ENCODE data around the gene IGSF1.

The IGSF1 gene, protein sequence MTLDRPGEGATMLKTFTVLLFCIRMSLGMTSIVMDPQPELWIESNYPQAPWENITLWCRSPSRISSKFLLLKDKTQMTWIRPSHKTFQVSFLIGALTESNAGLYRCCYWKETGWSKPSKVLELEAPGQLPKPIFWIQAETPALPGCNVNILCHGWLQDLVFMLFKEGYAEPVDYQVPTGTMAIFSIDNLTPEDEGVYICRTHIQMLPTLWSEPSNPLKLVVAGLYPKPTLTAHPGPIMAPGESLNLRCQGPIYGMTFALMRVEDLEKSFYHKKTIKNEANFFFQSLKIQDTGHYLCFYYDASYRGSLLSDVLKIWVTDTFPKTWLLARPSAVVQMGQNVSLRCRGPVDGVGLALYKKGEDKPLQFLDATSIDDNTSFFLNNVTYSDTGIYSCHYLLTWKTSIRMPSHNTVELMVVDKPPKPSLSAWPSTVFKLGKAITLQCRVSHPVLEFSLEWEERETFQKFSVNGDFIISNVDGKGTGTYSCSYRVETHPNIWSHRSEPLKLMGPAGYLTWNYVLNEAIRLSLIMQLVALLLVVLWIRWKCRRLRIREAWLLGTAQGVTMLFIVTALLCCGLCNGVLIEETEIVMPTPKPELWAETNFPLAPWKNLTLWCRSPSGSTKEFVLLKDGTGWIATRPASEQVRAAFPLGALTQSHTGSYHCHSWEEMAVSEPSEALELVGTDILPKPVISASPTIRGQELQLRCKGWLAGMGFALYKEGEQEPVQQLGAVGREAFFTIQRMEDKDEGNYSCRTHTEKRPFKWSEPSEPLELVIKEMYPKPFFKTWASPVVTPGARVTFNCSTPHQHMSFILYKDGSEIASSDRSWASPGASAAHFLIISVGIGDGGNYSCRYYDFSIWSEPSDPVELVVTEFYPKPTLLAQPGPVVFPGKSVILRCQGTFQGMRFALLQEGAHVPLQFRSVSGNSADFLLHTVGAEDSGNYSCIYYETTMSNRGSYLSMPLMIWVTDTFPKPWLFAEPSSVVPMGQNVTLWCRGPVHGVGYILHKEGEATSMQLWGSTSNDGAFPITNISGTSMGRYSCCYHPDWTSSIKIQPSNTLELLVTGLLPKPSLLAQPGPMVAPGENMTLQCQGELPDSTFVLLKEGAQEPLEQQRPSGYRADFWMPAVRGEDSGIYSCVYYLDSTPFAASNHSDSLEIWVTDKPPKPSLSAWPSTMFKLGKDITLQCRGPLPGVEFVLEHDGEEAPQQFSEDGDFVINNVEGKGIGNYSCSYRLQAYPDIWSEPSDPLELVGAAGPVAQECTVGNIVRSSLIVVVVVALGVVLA (N-terminal part only)

DNA sequence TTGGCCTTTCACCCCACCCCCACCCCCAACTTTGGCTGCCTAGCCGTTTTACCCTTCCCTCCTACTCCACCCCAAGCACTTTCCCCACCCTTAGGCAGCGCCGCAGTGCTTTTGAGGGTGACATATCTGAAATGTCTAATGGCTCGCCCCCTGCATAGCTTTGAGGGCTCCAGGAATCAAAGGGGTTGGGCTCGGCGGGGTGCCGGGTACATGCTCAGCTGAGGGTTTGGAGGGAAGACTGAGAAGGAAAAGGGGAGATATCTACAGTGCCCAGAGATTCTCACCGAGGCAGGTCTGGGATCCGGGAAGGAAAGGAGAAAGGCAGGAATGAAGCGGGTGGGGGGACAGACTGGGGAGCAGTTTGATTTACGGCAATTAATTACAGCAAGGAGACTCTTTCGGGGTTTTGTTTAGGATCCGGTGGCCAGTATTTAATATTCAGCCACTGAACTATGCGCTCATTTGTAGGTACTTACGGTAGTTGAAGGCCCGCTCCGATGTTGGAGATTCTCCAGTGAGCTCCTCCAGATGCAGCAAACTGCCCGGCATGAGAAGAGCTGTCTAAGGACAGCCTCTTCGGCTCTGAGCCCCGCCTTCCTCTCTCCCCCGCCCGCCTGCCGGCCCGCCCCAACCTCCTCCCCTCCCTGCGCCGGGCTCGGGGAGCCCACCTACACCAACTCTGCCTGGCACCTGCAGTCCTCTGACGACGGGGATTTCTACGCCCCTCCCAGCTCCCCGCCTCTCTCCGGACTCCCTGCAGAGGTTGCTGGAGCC lies at the start of gene IGSF1:
Gene IGSF1 (minus strand): TSS at position 569 of the 774 bp plus-strand sequence. CDS start 2,632 bp downstream, outside the sequence.
- DNase-seq = no peak

DNA sequence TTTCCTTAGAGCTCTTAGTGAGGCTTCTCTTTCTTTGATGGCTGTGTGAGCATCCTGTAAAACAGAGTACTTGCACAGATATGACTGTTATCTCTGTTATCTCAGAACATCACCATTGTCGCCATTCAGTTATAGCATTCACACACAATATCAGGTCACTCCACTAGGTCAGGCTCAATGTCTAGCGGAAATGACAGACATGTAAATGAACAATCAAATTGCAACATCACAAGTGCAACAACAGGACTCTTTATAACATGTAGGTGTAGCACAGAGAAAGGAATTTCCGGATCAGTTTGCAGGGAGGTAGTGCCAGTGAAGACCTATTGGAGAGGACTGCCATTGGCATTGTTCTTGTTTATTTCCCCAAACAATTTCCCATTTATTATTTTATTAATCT lies 43.2 kb upstream of the IGSF1 start:
- no peak for DNase-seq

DNA sequence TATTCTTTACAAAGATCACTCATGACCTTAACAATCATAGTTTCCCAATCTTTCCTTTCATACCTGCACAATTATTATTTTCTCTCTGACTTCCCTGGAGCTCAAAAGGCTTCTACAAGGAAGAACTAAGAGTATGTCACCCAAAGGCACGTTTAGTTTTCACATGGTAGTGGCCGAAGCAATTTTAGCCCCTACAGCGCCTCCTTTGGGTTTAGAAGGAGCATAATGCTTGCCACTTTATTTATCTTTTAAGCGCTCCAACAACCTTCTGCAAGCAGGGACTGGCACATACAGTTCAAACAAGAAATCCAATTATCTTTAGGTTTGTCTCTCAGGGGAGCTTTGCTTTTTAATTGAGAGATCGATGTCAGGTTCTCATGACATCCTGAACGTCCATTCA lies 42.0 kb upstream of the IGSF1 start:
- peak; percentile 1 for DNase-seq

DNA sequence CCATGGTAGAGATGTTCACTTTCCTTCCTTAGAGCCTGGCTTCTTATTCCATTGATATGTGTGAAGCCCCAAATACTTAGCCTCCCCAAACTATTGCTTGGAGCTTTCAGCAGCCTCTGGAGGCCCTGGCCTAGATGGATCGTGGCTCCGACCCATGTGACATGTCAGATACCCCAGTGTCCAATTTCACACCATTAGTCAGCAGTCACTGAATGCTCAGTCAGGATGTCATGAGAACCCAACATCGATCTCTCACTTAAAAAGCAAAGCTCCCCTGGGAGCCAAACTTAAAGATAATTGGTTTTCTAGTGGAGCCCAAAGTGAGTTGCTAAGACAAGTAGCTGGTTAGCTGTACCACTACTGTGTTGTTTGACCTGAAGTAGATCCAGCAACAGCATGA lies 41.6 kb upstream of the IGSF1 start:
- no peak for DNase-seq

- no peak for DNase-seq
Observed at GRCh38 chrX:131322651-131323050, 33.5 kb upstream of the IGSF1 start.

GRCh38 chrX:131317326-131317725 lies 28.2 kb upstream of the IGSF1 start:
- no peak for DNase-seq

- peak; percentile 10 for DNase-seq
Observed at GRCh38 chrX:131316260-131316659, 27.2 kb upstream of the IGSF1 start.

DNA sequence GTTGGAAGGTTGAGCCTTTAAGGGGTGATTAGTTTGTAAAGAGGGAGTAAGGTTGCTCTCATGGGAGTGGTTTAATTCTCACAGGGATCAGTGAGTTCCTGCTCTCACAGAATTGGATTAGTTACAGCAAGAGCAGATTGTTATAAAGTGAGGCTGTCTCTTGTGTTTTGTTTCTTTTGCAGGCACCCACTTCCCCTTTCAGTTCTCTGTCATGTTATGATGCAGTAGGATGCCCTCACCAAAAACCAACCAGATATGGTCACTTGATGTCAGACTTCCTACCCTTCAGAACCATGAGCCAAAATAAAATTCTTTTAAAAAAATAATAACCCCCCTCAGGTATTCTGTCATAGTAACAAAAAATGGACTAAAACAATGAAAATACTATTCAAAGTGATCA lies 19.9 kb upstream of the IGSF1 start:
- no peak for DNase-seq

GRCh38 chrX:131306601-131307000 lies 17.5 kb upstream of the IGSF1 start:
- DNase-seq = no peak

- no peak for DNase-seq
Observed at GRCh38 chrX:131305926-131306325, 16.8 kb upstream of the IGSF1 start.

- no peak for DNase-seq
Observed at GRCh38 chrX:131302701-131303100, 13.6 kb upstream of the IGSF1 start.

GRCh38 chrX:131301155-131301554 lies 12.0 kb upstream of the IGSF1 start:
- DNase-seq = no peak

- no peak for DNase-seq
Observed at GRCh38 chrX:131298846-131299245, 9.7 kb upstream of the IGSF1 start.

DNA sequence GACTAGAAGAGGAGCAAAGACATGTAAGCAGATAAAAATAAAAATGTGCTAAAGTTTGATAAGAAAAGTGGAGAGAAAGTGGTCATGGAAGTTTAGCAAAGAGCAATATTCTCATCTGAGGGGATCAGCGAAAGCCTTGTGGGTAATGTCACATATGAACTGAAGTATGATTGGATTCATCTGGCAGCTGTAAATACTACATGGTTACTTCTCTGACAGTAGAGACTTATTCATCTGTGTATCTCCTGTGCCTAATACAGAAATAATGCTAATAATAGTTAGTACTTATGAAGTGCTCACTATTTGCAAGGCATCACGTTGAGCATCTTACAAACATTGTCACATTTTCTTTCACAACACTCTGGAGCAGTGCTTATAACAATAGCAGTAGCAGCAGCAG lies 8.9 kb upstream of the IGSF1 start:
- DNase-seq = no peak

GRCh38 chrX:131289527-131289926 lies 421 bp upstream of the IGSF1 start:
- DNase-seq = no peak

DNA sequence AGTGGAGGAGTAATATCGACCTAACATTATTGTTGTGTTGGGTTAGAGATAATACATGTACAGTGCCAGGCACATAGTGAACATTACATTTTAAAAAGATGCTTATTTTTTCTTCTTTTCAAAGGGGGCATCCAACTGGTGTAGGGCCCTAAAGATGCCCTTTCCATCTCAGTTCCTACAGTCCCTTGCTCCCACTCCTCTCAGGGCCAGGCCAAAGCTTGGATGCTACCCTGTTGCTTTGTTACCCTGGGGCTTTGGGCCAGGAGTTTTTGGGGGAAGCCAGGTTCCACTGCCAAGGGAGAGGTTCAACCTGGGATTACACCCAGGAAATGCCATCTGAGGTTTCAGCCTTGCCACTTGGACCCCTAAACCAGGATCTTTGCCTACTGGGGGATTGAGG lies 918 bp downstream of the IGSF1 start:
- DNase-seq = no peak

GRCh38 chrX:131287560-131288179 lies 1.4 kb downstream of the IGSF1 start:
- no peak for DNase-seq

DNA sequence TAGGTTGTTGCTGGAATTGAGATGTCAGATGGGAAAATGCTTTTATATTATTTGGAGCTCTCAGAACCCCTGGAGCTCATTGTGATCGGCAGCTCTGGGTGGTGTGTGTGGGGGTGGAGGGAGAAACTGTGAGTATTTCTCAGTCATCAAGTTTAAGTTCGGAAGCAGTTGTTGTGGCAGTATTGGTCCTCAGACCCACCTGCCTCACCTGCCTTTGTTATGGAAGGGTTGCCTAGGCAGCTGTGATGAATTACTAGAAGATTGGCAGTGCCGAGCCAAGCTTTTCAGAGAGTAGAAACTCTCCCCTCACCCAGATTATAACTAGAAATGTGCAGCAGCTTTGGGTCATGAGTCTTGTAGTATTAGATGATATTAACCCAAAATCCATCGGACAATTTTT lies 9.5 kb downstream of the IGSF1 start:
- DNase-seq = no peak

GRCh38 chrX:131279197-131279596 lies 9.9 kb downstream of the IGSF1 start:
- DNase-seq = no peak

GRCh38 chrX:131277543-131278136 lies 11.5 kb downstream of the IGSF1 start:
- no peak for DNase-seq

DNA sequence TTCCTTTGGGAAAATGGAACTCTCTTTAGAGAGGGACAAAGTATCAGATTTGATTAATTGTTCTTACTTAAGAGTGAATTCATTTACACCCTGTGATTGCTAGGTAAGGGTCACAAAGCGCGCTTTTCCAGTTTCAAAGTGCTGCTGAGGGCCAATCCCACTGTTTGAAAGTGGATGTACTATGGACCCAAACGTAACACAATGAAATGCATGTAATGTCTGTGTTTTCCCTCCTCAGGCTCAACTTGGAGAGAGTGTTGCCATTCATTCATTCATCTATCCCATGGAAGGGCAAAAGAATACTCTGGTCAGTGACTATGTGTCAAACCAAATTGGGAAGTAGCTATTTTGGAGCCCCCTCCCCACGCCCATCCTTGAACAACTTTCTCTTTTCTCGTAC lies 16.1 kb downstream of the IGSF1 start:
- DNase-seq = no peak

Data from DMS53 (cell line).